T-cell (primary cell): ENCODE measurements around the gene HECW1. TPM values are rescaled to one million over a fixed set of nuclear protein-coding genes. Genes with fewer than 3 reads are reported as not detected.

Source experiments
- ATAC-seq, 4 experiments: fragments of 200-7000 bp in 3 of 4; fragments of 150-1000 bp in 1 of 4; cut with Tn5 transposase; replicated peaks in 1 of 4; 1 replicate in 3 of 4; 2 replicates in 1 of 4; pipeline ENCODE4 v1.10.0; 2021; ENCODE audit warnings: moderate library complexity in 3 of 4, mild to moderate bottlenecking in 2 of 4, moderate number of reproducible peaks in 1 of 4
- CTCF ChIA-PET, 2 donors: fragments of 300-600 bp; sonication (Branson Sonifier 250); formaldehyde crosslinking; loops; one replicate each; lab custom pipeline; 2022; ENCODE audit warnings: antibody characterized with exemption in 2 of 2; lab: Charles Lee
- POLR2A ChIA-PET, 2 donors: fragments of 300-600 bp; sonication (Branson Sonifier 250); formaldehyde crosslinking; loops; one replicate each; lab custom pipeline; 2022; ENCODE audit warnings: antibody characterized with exemption in 2 of 2; lab: Charles Lee
- DNase-seq, 35 experiments: peaks; one replicate each; pipeline versions ENCODE4 v3.0.0 to v3.0.0-alpha.2; 2013 to 2023
- H3K27ac ChIP-seq: one replicate; pipeline ENCODE4 v1.5.1; 2013; ENCODE audit warnings: low read length
- H3K27me3 ChIP-seq, 2 experiments: replicated peaks in 1 of 2; 1 replicate in 1 of 2; 2 replicates in 1 of 2; pipeline versions ENCODE4 v1.6.1 to v1.7.0; 2013; ENCODE audit warnings: low read length in 1 of 2, mixed read lengths in 1 of 2; ENCODE audit not compliant: control insufficient read depth in 2 of 2, insufficient read depth in 2 of 2; ENCODE audit errors: extremely low read depth in 1 of 2
- H3K36me3 ChIP-seq, 2 donors: 1 replicate in 1 of 2; 2 replicates in 1 of 2; pipeline versions ENCODE4 v1.6.1 to v1.7.0; 2013; ENCODE audit warnings: low read length in 1 of 2; ENCODE audit not compliant: control insufficient read depth in 2 of 2, insufficient read depth in 1 of 2; ENCODE audit errors: extremely low read depth in 1 of 2
- H3K4me1 ChIP-seq, 2 experiments: 1 replicate in 1 of 2; 2 replicates in 1 of 2; pipeline versions ENCODE4 v1.6.1 to v1.7.0; 2013; ENCODE audit warnings: low read length in 2 of 2, mixed read lengths in 1 of 2; ENCODE audit not compliant: insufficient read depth in 2 of 2, control insufficient read depth in 1 of 2; ENCODE audit errors: extremely low read depth in 1 of 2
- H3K4me3 ChIP-seq, 2 donors: 1 replicate in 1 of 2; 2 replicates in 1 of 2; pipeline versions ENCODE4 v1.5.1 to v1.7.0; 2013; ENCODE audit warnings: mild to moderate bottlenecking in 2 of 2, low read length in 1 of 2, moderate library complexity in 1 of 2; ENCODE audit not compliant: control insufficient read depth in 1 of 2; ENCODE audit errors: extremely low read depth in 1 of 2
- H3K9me3 ChIP-seq: 2 replicates; pipeline ENCODE4 v1.7.0; 2013
- H3K27ac Mint-ChIP-seq, 2 donors: one replicate each; pipeline ENCODE4 v1.8.0; 2020 to 2021; ENCODE audit warnings: mild to moderate bottlenecking in 2 of 2, mixed read lengths in 2 of 2
- H3K27me3 Mint-ChIP-seq, 2 donors: one replicate each; pipeline ENCODE4 v1.8.0; 2021 to 2022; ENCODE audit warnings: mixed read lengths in 2 of 2
- H3K36me3 Mint-ChIP-seq: one replicate; pipeline ENCODE4 v1.8.0; 2021; ENCODE audit warnings: mixed read lengths
- H3K4me1 Mint-ChIP-seq, 3 donors: one replicate each; pipeline ENCODE4 v1.8.0; 2020 to 2022; ENCODE audit warnings: mixed read lengths in 3 of 3, mild to moderate bottlenecking in 1 of 3
- H3K4me3 Mint-ChIP-seq, 3 donors: one replicate each; pipeline ENCODE4 v1.8.0; 2020 to 2022; ENCODE audit warnings: mild to moderate bottlenecking in 3 of 3, mixed read lengths in 3 of 3, moderate library complexity in 3 of 3
- H3K9me3 Mint-ChIP-seq, 3 donors: one replicate each; pipeline ENCODE4 v1.8.0; 2020 to 2022; ENCODE audit warnings: mixed read lengths in 3 of 3
- WGBS: methylation state at CpG from one replicate; pipeline ENCODE4 v1.1.5; 2013; ENCODE audit warnings: missing lambda C conversion rate; ENCODE audit not compliant: insufficient coverage; 5-methylcytosine and 5-hydroxymethylcytosine counted together
- total RNA-seq, 35 experiments: library from RNA in 6 of 35; stranded (reverse) in 6 of 35; fragments of 120-200 nt in 1 of 35; gene quantifications; one replicate each; pipeline versions ENCODE4 v1.2.1 to v1.2.4 and lab custom pipeline; 2013 to 2026

HECW1 gene
- total RNA-seq, 5 donors from 2014 or later (not counting 1 experiment from before 2014, with no cell fraction given), result not detected

GRCh38 chr7:43290978-43291377, 178.5 kb downstream of the HECW1 start:
- no peaks in the 10 kb centered on the region for H3K9me3 ChIP-seq
- 93% methylated on average over 3 of the region's 5 CpGs for WGBS
- H3K27me3 ChIP-seq, result peaks cover 0 to 9% of the 10 kb centered on the region in 2 experiments
- Mint-ChIP-seq H3K9me3 (peaks cover 9 to 13% (median 9%) of the 10 kb centered on the region in 3 donors), H3K4me3 (no peak overlapping the region), H3K27me3 (peaks cover 2 to 11% of the 10 kb centered on the region in 2 donors), H3K4me1 (no peaks in the 10 kb centered on the region), H3K36me3 (peaks cover 3% of the 10 kb centered on the region), H3K27ac (no peak overlapping the region)
- no peak overlapping the region for H3K27ac ChIP-seq
- ChIA-PET CTCF (no interaction called here), POLR2A (no interaction called here)
- H3K4me1 ChIP-seq, result no peaks in the 10 kb centered on the region
- no peak overlapping the region for H3K4me3 ChIP-seq
- DNase-seq (no peak), ATAC-seq (no peak)
- no peaks in the 10 kb centered on the region for H3K36me3 ChIP-seq

- ChIA-PET CTCF (no interaction called here), POLR2A (no interaction called here)
- H3K27ac ChIP-seq, result no peak overlapping the region
- WGBS, result no CpG with 5 or more reads among the region's 3 CpGs
- no peaks in the 10 kb centered on the region for H3K4me1 ChIP-seq
- H3K36me3 Mint-ChIP-seq, result peaks cover 3% of the 10 kb centered on the region
- H3K36me3 ChIP-seq, result no peaks in the 10 kb centered on the region
- H3K4me3 ChIP-seq, result no peak overlapping the region
- DNase-seq, result no peak
- no peak overlapping the region for H3K4me3 Mint-ChIP-seq
- H3K9me3 ChIP-seq, result no peaks in the 10 kb centered on the region
- H3K9me3 Mint-ChIP-seq, result peaks cover 6 to 12% (median 9%) of the 10 kb centered on the region in 3 donors
- H3K27ac Mint-ChIP-seq, result no peak overlapping the region
- ATAC-seq, result no peak
- H3K27me3 ChIP-seq, result peaks cover 0 to 9% of the 10 kb centered on the region in 2 experiments
- H3K27me3 Mint-ChIP-seq, result peaks cover 2 to 15% of the 10 kb centered on the region in 2 donors
- H3K4me1 Mint-ChIP-seq, result no peaks in the 10 kb centered on the region
Measured at GRCh38 chr7:43291789-43292188, 179.3 kb downstream of the HECW1 start.

GRCh38 chr7:43292384-43292783, 179.9 kb downstream of the HECW1 start:
- Mint-ChIP-seq H3K36me3 (peaks cover 3% of the 10 kb centered on the region), H3K27me3 (peaks cover 2 to 18% of the 10 kb centered on the region in 2 donors), H3K4me1 (no peaks in the 10 kb centered on the region), H3K4me3 (no peak overlapping the region), H3K27ac (no peak overlapping the region), H3K9me3 (peaks cover 6 to 12% (median 9%) of the 10 kb centered on the region in 3 donors)
- WGBS, result no CpG with 5 or more reads among the region's 1 CpG
- CTCF ChIA-PET, result no interaction called here
- Histone ChIP-seq H3K27me3 (peaks cover 0 to 9% of the 10 kb centered on the region in 2 experiments), H3K4me3 (no peak overlapping the region), H3K27ac (no peak overlapping the region), H3K9me3 (no peaks in the 10 kb centered on the region), H3K36me3 (no peaks in the 10 kb centered on the region), H3K4me1 (no peaks in the 10 kb centered on the region)
- DNase-seq (no peak), ATAC-seq (no peak)
- POLR2A ChIA-PET, result no interaction called here

GRCh38 chr7:43294080-43294630, 181.7 kb downstream of the HECW1 start:
- POLR2A ChIA-PET, result no interaction called here
- no peak overlapping the region for H3K27ac Mint-ChIP-seq
- H3K27me3 ChIP-seq, result peaks cover 0 to 9% of the 10 kb centered on the region in 2 experiments
- ATAC-seq (no peak), DNase-seq (no peak)
- no peaks in the 10 kb centered on the region for H3K9me3 ChIP-seq
- 65% methylated on average over 5 of the region's 5 CpGs for WGBS
- H3K4me3 ChIP-seq, result no peak overlapping the region
- no peak overlapping the region for H3K27ac ChIP-seq
- no peak overlapping the region for H3K4me3 Mint-ChIP-seq
- H3K36me3 Mint-ChIP-seq, result peaks cover 3% of the 10 kb centered on the region
- no peaks in the 10 kb centered on the region for H3K4me1 Mint-ChIP-seq
- H3K9me3 Mint-ChIP-seq, result peaks cover 6 to 12% (median 9%) of the 10 kb centered on the region in 3 donors
- H3K4me1 ChIP-seq, result no peaks in the 10 kb centered on the region
- no peaks in the 10 kb centered on the region for H3K36me3 ChIP-seq
- H3K27me3 Mint-ChIP-seq, result peaks cover 2 to 16% of the 10 kb centered on the region in 2 donors
- CTCF ChIA-PET, result interaction anchor here (0.6 kb wide), 2 partner anchors 31 to 997 kb away, joined by 3 to 7 read pairs; no protein-coding TSS in a partner anchor

- no peak overlapping the region for H3K4me3 Mint-ChIP-seq
- WGBS, result no CpG with 5 or more reads among the region's 3 CpGs
- no peaks in the 10 kb centered on the region for H3K36me3 Mint-ChIP-seq
- Histone ChIP-seq H3K4me3 (no peak overlapping the region), H3K27ac (no peak overlapping the region), H3K4me1 (no peaks in the 10 kb centered on the region), H3K36me3 (no peaks in the 10 kb centered on the region), H3K9me3 (no peaks in the 10 kb centered on the region), H3K27me3 (peaks cover 0 to 12% of the 10 kb centered on the region in 2 experiments)
- ChIA-PET POLR2A (interaction anchor here in 1 of 2 donors (0.6 kb wide), 1 partner anchor 296 kb away, joined by 3 read pairs; no protein-coding TSS in a partner anchor), CTCF (no interaction called here)
- peaks cover 3 to 22% of the 10 kb centered on the region in 2 donors for H3K27me3 Mint-ChIP-seq
- H3K27ac Mint-ChIP-seq, result no peak overlapping the region
- H3K4me1 Mint-ChIP-seq, result no peaks in the 10 kb centered on the region
- peaks cover 2 to 5% (median 3%) of the 10 kb centered on the region in 3 donors for H3K9me3 Mint-ChIP-seq
- no peak for DNase-seq
- no peak for ATAC-seq
Measured at GRCh38 chr7:43295429-43295828, 183.0 kb downstream of the HECW1 start.

- 86% methylated on average over 1 of the region's 6 CpGs for WGBS
- Histone ChIP-seq H3K27me3 (peaks cover 0 to 18% of the 10 kb centered on the region in 2 experiments), H3K27ac (no peak overlapping the region), H3K4me3 (no peak overlapping the region), H3K36me3 (no peaks in the 10 kb centered on the region), H3K4me1 (no peaks in the 10 kb centered on the region), H3K9me3 (no peaks in the 10 kb centered on the region)
- Mint-ChIP-seq H3K4me1 (no peaks in the 10 kb centered on the region), H3K36me3 (no peaks in the 10 kb centered on the region), H3K9me3 (peaks cover 0 to 2% (median under 1%) of the 10 kb centered on the region in 3 donors), H3K4me3 (no peak overlapping the region), H3K27me3 (peaks cover 3 to 25% of the 10 kb centered on the region in 2 donors), H3K27ac (no peak overlapping the region)
- ATAC-seq, result no peak
- no peak for DNase-seq
- POLR2A ChIA-PET, result no interaction called here
- CTCF ChIA-PET, result interaction anchor here in 1 of 2 donors (0.6 kb wide), 1 partner anchor 55 kb away, joined by 3 read pairs; no protein-coding TSS in a partner anchor
Measured at GRCh38 chr7:43296306-43296705, 183.9 kb downstream of the HECW1 start.
